Type B pancreatic cell (in vitro differentiated cells): ENCODE measurements around the gene IGFBP4. TPM values are rescaled to one million over a fixed set of nuclear protein-coding genes. Genes with fewer than 3 reads are reported as not detected.

Experiments
- DNase-seq: peaks from one replicate; pipeline ENCODE4 v3.0.0; 2021; ENCODE audit warnings: mixed read lengths; ENCODE audit not compliant: unreplicated experiment; ENCODE audit errors: extremely low spot score
- H3K27ac Mint-ChIP-seq: 2 replicates; pipeline ENCODE4 v1.8.0; 2021; ENCODE audit warnings: mild to moderate bottlenecking, mixed read lengths
- H3K27me3 Mint-ChIP-seq: 2 replicates; pipeline ENCODE4 v1.8.0; 2021; ENCODE audit warnings: mixed read lengths
- H3K36me3 Mint-ChIP-seq: 2 replicates; pipeline ENCODE4 v1.8.0; 2021; ENCODE audit warnings: mixed read lengths
- H3K4me1 Mint-ChIP-seq: one replicate; pipeline ENCODE4 v1.8.0; 2021; ENCODE audit warnings: mixed read lengths; ENCODE audit not compliant: unreplicated experiment
- H3K4me3 Mint-ChIP-seq: 2 replicates; pipeline ENCODE4 v1.8.0; 2021; ENCODE audit warnings: mild to moderate bottlenecking, mixed read lengths
- H3K9me3 Mint-ChIP-seq: 2 replicates; pipeline ENCODE4 v1.8.0; 2021; ENCODE audit warnings: mixed read lengths
- CTCF ChIP-seq: fragments of 200-600 bp; sonication (generic); conservative IDR thresholded peaks from 2 replicates; pipeline ENCODE4 v1.5.0; 2021; ENCODE audit warnings: antibody characterized with exemption, mild to moderate bottlenecking
- total RNA-seq: library from RNA; stranded (reverse); gene quantifications from 2 replicates; pipeline ENCODE4 v1.2.1, GENCODE V29; 2021; ENCODE audit warnings: low replicate concordance

The IGFBP4 gene
- total RNA-seq, 1 donor from 2014 or later = 78.2 TPM

- peaks cover 44% of the 10 kb centered on the region for H3K4me1 Mint-ChIP-seq
- peaks cover 10% of the 10 kb centered on the region for H3K36me3 Mint-ChIP-seq
- peak overlapping the region; percentile 31 for H3K4me3 Mint-ChIP-seq
- peak overlapping the region; percentile 80 for H3K27ac Mint-ChIP-seq
- DNase-seq = no peak
- H3K9me3 Mint-ChIP-seq = no peaks in the 10 kb centered on the region
- TF ChIP-seq CTCF = no peak
- H3K27me3 Mint-ChIP-seq = peaks cover 16% of the 10 kb centered on the region
Measured at GRCh38 chr17:40448639-40449261, 5.5 kb downstream of the IGFBP4 start.

- Mint-ChIP-seq H3K9me3 (no peaks in the 10 kb centered on the region), H3K36me3 (peaks cover 15% of the 10 kb centered on the region), H3K27ac (no peak overlapping the region), H3K4me3 (no peak overlapping the region), H3K4me1 (peaks cover 31% of the 10 kb centered on the region), H3K27me3 (peaks cover 2% of the 10 kb centered on the region)
- no peak for DNase-seq
- TF ChIP-seq CTCF = peak; percentile 63
Measured at GRCh38 chr17:40450175-40450574, 6.9 kb downstream of the IGFBP4 start.

GRCh38 chr17:40451420-40451819 is 8.2 kb downstream of the IGFBP4 start:
- no peak overlapping the region for H3K27ac Mint-ChIP-seq
- TF ChIP-seq CTCF = no peak
- peaks cover 20% of the 10 kb centered on the region for H3K36me3 Mint-ChIP-seq
- no peaks in the 10 kb centered on the region for H3K9me3 Mint-ChIP-seq
- no peak for DNase-seq
- no peak overlapping the region for H3K4me3 Mint-ChIP-seq
- H3K27me3 Mint-ChIP-seq = no peaks in the 10 kb centered on the region
- H3K4me1 Mint-ChIP-seq = peaks cover 26% of the 10 kb centered on the region

- Mint-ChIP-seq H3K27ac (no peak overlapping the region), H3K4me1 (peaks cover 29% of the 10 kb centered on the region), H3K36me3 (peaks cover 20% of the 10 kb centered on the region), H3K9me3 (no peaks in the 10 kb centered on the region), H3K4me3 (peak overlapping the region; percentile 34), H3K27me3 (no peaks in the 10 kb centered on the region)
- no peak for DNase-seq
- TF ChIP-seq CTCF = no peak
Measured at GRCh38 chr17:40452216-40452787, 9.1 kb downstream of the IGFBP4 start.

- peaks cover 17% of the 10 kb centered on the region for H3K36me3 Mint-ChIP-seq
- peaks cover 30% of the 10 kb centered on the region for H3K4me1 Mint-ChIP-seq
- H3K27ac Mint-ChIP-seq = no peak overlapping the region
- peaks cover 3% of the 10 kb centered on the region for H3K27me3 Mint-ChIP-seq
- no peaks in the 10 kb centered on the region for H3K9me3 Mint-ChIP-seq
- no peak for DNase-seq
- no peak overlapping the region for H3K4me3 Mint-ChIP-seq
- no peak for TF ChIP-seq CTCF
Measured at GRCh38 chr17:40452921-40453378, 9.7 kb downstream of the IGFBP4 start.
